ENCODE measurements around the gene ZNF672. TPM values are rescaled to one million over a fixed set of nuclear protein-coding genes. Genes with fewer than 3 reads are reported as not detected.

The ZNF672 gene
- total and polyA plus RNA-seq, 2 of the 13 experiments (the other 11 are each of a cell fraction or from before 2014, with no cell fraction given), result 17.2 to 22.9 TPM

DNA sequence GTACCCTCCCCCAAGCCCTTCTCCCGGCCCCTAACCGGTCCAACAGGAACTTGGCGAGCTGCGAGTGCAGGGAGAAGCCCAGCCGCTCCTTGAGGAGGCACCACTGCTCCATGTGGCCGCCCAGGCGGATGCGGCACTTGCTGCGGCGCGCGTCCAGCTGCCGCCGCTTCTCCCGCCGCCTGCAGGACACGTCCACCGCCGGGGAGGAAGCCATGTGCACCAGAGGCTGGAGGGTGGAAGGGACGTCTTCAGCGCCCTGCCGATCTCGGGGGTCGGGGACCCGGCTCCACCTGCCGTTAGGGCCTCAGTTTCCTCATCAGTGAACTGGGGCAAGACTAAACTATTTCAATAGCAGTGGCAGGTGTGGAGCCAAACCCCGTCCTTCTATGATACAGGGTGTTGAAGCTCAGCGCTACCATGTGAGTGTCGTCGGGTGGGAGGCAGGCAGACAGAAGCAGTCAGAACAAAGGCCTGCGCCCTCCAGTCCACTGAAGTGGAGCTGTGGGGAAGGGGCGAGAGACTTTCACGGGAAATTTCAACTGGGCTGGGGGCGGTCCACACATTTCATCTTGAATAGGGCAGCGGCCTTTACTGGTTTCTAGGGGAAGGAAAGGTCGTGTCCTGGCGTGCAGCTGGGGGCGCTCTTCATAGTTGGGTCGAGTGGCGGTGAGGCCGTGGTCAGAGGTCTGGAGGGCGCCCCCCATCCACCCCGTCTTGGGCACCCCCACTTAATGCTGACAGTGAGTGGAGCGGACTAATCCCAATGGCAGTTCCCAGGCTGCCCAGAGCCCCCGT, 20.3 kb downstream of the ZNF672 start (continued):
- TF ChIP-seq, protein P1, sequence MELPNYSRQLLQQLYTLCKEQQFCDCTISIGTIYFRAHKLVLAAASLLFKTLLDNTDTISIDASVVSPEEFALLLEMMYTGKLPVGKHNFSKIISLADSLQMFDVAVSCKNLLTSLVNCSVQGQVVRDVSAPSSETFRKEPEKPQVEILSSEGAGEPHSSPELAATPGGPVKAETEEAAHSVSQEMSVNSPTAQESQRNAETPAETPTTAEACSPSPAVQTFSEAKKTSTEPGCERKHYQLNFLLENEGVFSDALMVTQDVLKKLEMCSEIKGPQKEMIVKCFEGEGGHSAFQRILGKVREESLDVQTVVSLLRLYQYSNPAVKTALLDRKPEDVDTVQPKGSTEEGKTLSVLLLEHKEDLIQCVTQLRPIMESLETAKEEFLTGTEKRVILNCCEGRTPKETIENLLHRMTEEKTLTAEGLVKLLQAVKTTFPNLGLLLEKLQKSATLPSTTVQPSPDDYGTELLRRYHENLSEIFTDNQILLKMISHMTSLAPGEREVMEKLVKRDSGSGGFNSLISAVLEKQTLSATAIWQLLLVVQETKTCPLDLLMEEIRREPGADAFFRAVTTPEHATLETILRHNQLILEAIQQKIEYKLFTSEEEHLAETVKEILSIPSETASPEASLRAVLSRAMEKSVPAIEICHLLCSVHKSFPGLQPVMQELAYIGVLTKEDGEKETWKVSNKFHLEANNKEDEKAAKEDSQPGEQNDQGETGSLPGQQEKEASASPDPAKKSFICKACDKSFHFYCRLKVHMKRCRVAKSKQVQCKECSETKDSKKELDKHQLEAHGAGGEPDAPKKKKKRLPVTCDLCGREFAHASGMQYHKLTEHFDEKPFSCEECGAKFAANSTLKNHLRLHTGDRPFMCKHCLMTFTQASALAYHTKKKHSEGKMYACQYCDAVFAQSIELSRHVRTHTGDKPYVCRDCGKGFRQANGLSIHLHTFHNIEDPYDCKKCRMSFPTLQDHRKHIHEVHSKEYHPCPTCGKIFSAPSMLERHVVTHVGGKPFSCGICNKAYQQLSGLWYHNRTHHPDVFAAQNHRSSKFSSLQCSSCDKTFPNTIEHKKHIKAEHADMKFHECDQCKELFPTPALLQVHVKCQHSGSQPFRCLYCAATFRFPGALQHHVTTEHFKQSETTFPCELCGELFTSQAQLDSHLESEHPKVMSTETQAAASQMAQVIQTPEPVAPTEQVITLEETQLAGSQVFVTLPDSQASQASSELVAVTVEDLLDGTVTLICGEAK (IDR thresholded peaks at IDR 0.05), result no peak
- TF ChIP-seq, protein P1 (CRISPR knock-in tag; IDR thresholded peaks at IDR 0.05), result no peak
- TF ChIP-seq ZNF780A (CRISPR knock-in tag; IDR thresholded peaks at IDR 0.05), result no peak
- no peak for TF ChIP-seq CAMTA2 (CRISPR knock-in tag; IDR thresholded peaks at IDR 0.05; ENCODE audit: borderline replicate concordance)
- TF ChIP-seq, protein P2, sequence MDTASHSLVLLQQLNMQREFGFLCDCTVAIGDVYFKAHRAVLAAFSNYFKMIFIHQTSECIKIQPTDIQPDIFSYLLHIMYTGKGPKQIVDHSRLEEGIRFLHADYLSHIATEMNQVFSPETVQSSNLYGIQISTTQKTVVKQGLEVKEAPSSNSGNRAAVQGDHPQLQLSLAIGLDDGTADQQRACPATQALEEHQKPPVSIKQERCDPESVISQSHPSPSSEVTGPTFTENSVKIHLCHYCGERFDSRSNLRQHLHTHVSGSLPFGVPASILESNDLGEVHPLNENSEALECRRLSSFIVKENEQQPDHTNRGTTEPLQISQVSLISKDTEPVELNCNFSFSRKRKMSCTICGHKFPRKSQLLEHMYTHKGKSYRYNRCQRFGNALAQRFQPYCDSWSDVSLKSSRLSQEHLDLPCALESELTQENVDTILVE (CRISPR knock-in tag; IDR thresholded peaks at IDR 0.05), result no peak
- peak; percentile 74; the same call in 1 of the 2 replicates for TF ChIP-seq ZFP82 (CRISPR knock-in tag; IDR thresholded peaks at IDR 0.05; ENCODE audit: borderline replicate concordance)
- no peak for TF ChIP-seq ZNF569 (CRISPR knock-in tag; IDR thresholded peaks at IDR 0.05; ENCODE audit: borderline replicate concordance)
- TF ChIP-seq, protein P3, sequence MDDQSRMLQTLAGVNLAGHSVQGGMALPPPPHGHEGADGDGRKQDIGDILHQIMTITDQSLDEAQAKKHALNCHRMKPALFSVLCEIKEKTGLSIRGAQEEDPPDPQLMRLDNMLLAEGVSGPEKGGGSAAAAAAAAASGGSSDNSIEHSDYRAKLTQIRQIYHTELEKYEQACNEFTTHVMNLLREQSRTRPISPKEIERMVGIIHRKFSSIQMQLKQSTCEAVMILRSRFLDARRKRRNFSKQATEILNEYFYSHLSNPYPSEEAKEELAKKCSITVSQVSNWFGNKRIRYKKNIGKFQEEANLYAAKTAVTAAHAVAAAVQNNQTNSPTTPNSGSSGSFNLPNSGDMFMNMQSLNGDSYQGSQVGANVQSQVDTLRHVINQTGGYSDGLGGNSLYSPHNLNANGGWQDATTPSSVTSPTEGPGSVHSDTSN (CRISPR knock-in tag; IDR thresholded peaks at IDR 0.05; ENCODE audit: borderline replicate concordance), result no peak
- TF ChIP-seq MXI1 (IDR thresholded peaks at IDR 0.05; ENCODE audit: borderline replicate concordance, low read depth, low read length), result peak; percentile 7; the same call in 1 of the 3 replicates
- TF ChIP-seq, protein P4, sequence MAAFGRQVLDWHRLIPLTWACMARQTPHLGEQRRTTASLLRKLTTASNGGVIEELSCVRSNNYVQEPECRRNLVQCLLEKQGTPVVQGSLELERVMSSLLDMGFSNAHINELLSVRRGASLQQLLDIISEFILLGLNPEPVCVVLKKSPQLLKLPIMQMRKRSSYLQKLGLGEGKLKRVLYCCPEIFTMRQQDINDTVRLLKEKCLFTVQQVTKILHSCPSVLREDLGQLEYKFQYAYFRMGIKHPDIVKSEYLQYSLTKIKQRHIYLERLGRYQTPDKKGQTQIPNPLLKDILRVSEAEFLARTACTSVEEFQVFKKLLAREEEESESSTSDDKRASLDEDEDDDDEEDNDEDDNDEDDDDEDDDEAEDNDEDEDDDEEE (CRISPR knock-in tag; IDR thresholded peaks at IDR 0.05), result 0 out of 2 replicates have a peak, but pooled peaks have one; percentile 7
- no peak for TF ChIP-seq TBP (CRISPR knock-in tag; IDR thresholded peaks at IDR 0.05)
- no peak for TF ChIP-seq KDM1A (CRISPR knock-in tag; IDR thresholded peaks at IDR 0.05)
- peak; percentile 61; the same call in 1 of the 2 replicates for TF ChIP-seq ZNF230 (CRISPR knock-in tag; IDR thresholded peaks at IDR 0.05)
- TF ChIP-seq ZMYM2 (CRISPR knock-in tag; IDR thresholded peaks at IDR 0.05), result no peak
- TF ChIP-seq HOXA3 (CRISPR knock-in tag; IDR thresholded peaks at IDR 0.05), result no peak; the same call in 1 of the 2 replicates

All from HepG2 (cell line).